ENCODE results near the gene COL4A2.

The COL4A2 gene

GRCh38 chr13:110541526-110541920 is 234.4 kb downstream of the COL4A2 start:
- no peak for TF ChIP-seq CTCF (IDR thresholded peaks at IDR 0.05; ENCODE audit: low read depth, low read length, missing control alignments)
- no peak overlapping the region for H3K4me3 ChIP-seq (replicated peaks; ENCODE audit: low read depth, low read length)
- DNase-seq (ENCODE audit: extremely low read depth, low read depth): no peak

- H3K4me3 ChIP-seq (replicated peaks; ENCODE audit: low read depth, low read length): no peak overlapping the region
- no peak for DNase-seq (ENCODE audit: extremely low read depth, low read depth)
- TF ChIP-seq CTCF (IDR thresholded peaks at IDR 0.05; ENCODE audit: low read depth, low read length, missing control alignments): no peak
Measured at GRCh38 chr13:110542169-110542796, 235.2 kb downstream of the COL4A2 start.

- no peak for DNase-seq (ENCODE audit: extremely low read depth, low read depth)
- TF ChIP-seq CTCF (IDR thresholded peaks at IDR 0.05; ENCODE audit: low read depth, low read length, missing control alignments): no peak
- no peak overlapping the region for H3K4me3 ChIP-seq (replicated peaks; ENCODE audit: low read depth, low read length)
Measured at GRCh38 chr13:110546378-110546777, 239.3 kb downstream of the COL4A2 start.

- no peak overlapping the region for H3K4me3 ChIP-seq (replicated peaks; ENCODE audit: low read depth, low read length)
- no peak for DNase-seq (ENCODE audit: extremely low read depth, low read depth)
- TF ChIP-seq CTCF (IDR thresholded peaks at IDR 0.05; ENCODE audit: low read depth, low read length, missing control alignments): no peak
Measured at GRCh38 chr13:110546926-110547325, 239.8 kb downstream of the COL4A2 start.

- no peak overlapping the region for H3K4me3 ChIP-seq (replicated peaks; ENCODE audit: low read depth, low read length)
- DNase-seq (ENCODE audit: extremely low read depth, low read depth): no peak
- no peak for TF ChIP-seq CTCF (IDR thresholded peaks at IDR 0.05; ENCODE audit: low read depth, low read length, missing control alignments)
Measured at GRCh38 chr13:110548891-110549794, 242.1 kb downstream of the COL4A2 start.

GRCh38 chr13:110549795-110550160 is 242.7 kb downstream of the COL4A2 start:
- TF ChIP-seq CTCF (IDR thresholded peaks at IDR 0.05; ENCODE audit: low read depth, low read length, missing control alignments): no peak
- H3K4me3 ChIP-seq (replicated peaks; ENCODE audit: low read depth, low read length): no peak overlapping the region
- no peak for DNase-seq (ENCODE audit: extremely low read depth, low read depth)
